ENCODE results near the gene IMMP1L. TPM values are rescaled to one million over a fixed set of nuclear protein-coding genes. Genes with fewer than 3 reads are reported as not detected.

Gene IMMP1L
- total RNA-seq, 6 experiments from 2014 or later = 5.9 to 17.9 (median 10.6) TPM

GRCh38 chr11:31464436-31464835 is 45.0 kb downstream of the IMMP1L start:
- Histone ChIP-seq H3K36me3 (no peaks in the 10 kb centered on the region), H3K27ac (no peak overlapping the region), H3K9me3 (no peaks in the 10 kb centered on the region), H3K4me1 (no peaks in the 10 kb centered on the region), H3K27me3 (no peaks in the 10 kb centered on the region), H3K4me3 (no peak overlapping the region)
- no peak for DNase-seq
- 80% methylated on average over 3 of the region's 3 CpGs for WGBS (ENCODE audit: insufficient coverage, low coverage, low lambda C conversion rate, missing lambda C conversion rate)
- intact Hi-C loops (cut with DNase I) = no loop called here
- no peak for ATAC-seq
- TF ChIP-seq POLR2A (IDR thresholded peaks at IDR 0.05) (no peak), CTCF (IDR thresholded peaks at IDR 0.05) (no peak)

GRCh38 chr11:31455177-31455576 is 54.2 kb downstream of the IMMP1L start:
- intact Hi-C loops (cut with DNase I) = no loop called here
- no peaks in the 10 kb centered on the region for H3K9me3 ChIP-seq
- 85% methylated on average over 3 of the region's 3 CpGs for WGBS (ENCODE audit: insufficient coverage, low coverage, low lambda C conversion rate, missing lambda C conversion rate)

GRCh38 chr11:31450841-31451240 is 58.6 kb downstream of the IMMP1L start:
- no peak for ATAC-seq
- no peaks in the 10 kb centered on the region for H3K27me3 ChIP-seq
- H3K9me3 ChIP-seq = no peaks in the 10 kb centered on the region
- intact Hi-C loops (cut with DNase I) = no loop called here
- DNase-seq = no peak
- H3K36me3 ChIP-seq = no peaks in the 10 kb centered on the region
- no peaks in the 10 kb centered on the region for H3K4me1 ChIP-seq
- TF ChIP-seq POLR2A (IDR thresholded peaks at IDR 0.05) = no peak
- no peak for TF ChIP-seq CTCF (IDR thresholded peaks at IDR 0.05)
- WGBS (ENCODE audit: insufficient coverage, low coverage, low lambda C conversion rate, missing lambda C conversion rate) = 100% methylated on average over 1 of the region's 1 CpG
- no peak overlapping the region for H3K4me3 ChIP-seq
- no peak overlapping the region for H3K27ac ChIP-seq

More at GRCh38 chr11:31455177-31455576, 54.2 kb downstream of the IMMP1L start:
- Histone ChIP-seq H3K4me1 (no peaks in the 10 kb centered on the region), H3K4me3 (no peak overlapping the region), H3K27ac (no peak overlapping the region), H3K36me3 (no peaks in the 10 kb centered on the region), H3K27me3 (no peaks in the 10 kb centered on the region)
- no peak for ATAC-seq
- TF ChIP-seq POLR2A (IDR thresholded peaks at IDR 0.05) (no peak), CTCF (IDR thresholded peaks at IDR 0.05) (no peak)
- DNase-seq = no peak

- Histone ChIP-seq H3K36me3 (no peaks in the 10 kb centered on the region), H3K4me3 (no peak overlapping the region), H3K9me3 (no peaks in the 10 kb centered on the region), H3K27me3 (no peaks in the 10 kb centered on the region), H3K27ac (no peak overlapping the region), H3K4me1 (no peaks in the 10 kb centered on the region)
- 86% methylated on average over 2 of the region's 2 CpGs for WGBS (ENCODE audit: insufficient coverage, low coverage, low lambda C conversion rate, missing lambda C conversion rate)
- ATAC-seq (no peak), DNase-seq (no peak)
- intact Hi-C loops (cut with DNase I) = no loop called here
- no peak for TF ChIP-seq POLR2A (IDR thresholded peaks at IDR 0.05)
Observed at GRCh38 chr11:31449040-31449439, 60.4 kb downstream of the IMMP1L start.

GRCh38 chr11:31445621-31446020 is 63.8 kb downstream of the IMMP1L start:
- WGBS (ENCODE audit: insufficient coverage, low coverage, low lambda C conversion rate, missing lambda C conversion rate) = 93% methylated on average over 4 of the region's 4 CpGs
- Histone ChIP-seq H3K4me3 (no peak overlapping the region), H3K27ac (no peak overlapping the region), H3K4me1 (no peaks in the 10 kb centered on the region), H3K27me3 (no peaks in the 10 kb centered on the region), H3K9me3 (no peaks in the 10 kb centered on the region), H3K36me3 (no peaks in the 10 kb centered on the region)
- intact Hi-C loops (cut with DNase I) = no loop called here
- TF ChIP-seq CTCF (IDR thresholded peaks at IDR 0.05) (no peak), POLR2A (IDR thresholded peaks at IDR 0.05) (no peak)
- no peak for DNase-seq
- no peak for ATAC-seq
